NB4 (cell line): ENCODE measurements around the gene LILRB5.

Experiments
- DNase-seq: peaks from one replicate; pipeline ENCODE4 v3.0.0; 2010; ENCODE audit warnings: low read depth
- H3K4me3 ChIP-seq: one replicate; pipeline ENCODE4 v1.5.1; 2011; ENCODE audit warnings: mild to moderate bottlenecking, low read depth, low read length, moderate library complexity
- MYC ChIP-seq: IDR thresholded peaks from 2 replicates; pipeline ENCODE4 v1.6.1; 2011; ENCODE audit warnings: low read depth, low read length
- POLR2A ChIP-seq: IDR thresholded peaks from 2 replicates; pipeline ENCODE4 v1.6.1; 2011; ENCODE audit warnings: mild to moderate bottlenecking; ENCODE audit not compliant: insufficient read length; ENCODE audit errors: extremely low read depth
- TF ChIP-seq, protein P1 (sequence below): IDR thresholded peaks from one replicate; pipeline ENCODE4 v1.5.1; 2012; ENCODE audit warnings: low read depth, low read length
- TF ChIP-seq, protein P2 (sequence below): IDR thresholded peaks from 2 replicates; pipeline ENCODE4 v1.6.1; 2011; ENCODE audit warnings: low read depth, low read length

Gene LILRB5

DNA sequence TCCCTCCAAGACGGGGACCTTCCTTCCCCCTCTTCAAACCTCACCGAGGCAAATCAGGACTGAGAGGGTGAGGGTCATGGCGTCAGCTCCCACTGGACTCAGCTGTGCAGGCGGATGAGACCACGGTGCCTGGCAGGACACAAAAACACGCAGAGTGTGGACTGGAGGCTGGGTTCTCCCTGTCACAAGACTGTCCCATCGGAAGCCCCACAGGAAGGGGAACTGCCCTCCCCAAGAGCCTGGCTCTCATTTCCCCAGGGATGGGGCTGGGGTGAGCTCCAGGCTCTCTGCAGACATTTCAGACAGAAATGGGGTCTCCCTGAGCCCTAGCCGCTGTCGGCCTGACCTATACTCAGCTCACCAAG, at the start of gene LILRB5:
LILRB5 (minus strand) TSS at position 158 of the 365 bp plus-strand sequence; CDS start at position 78, 80 bp downstream.
- TF ChIP-seq, protein P1, sequence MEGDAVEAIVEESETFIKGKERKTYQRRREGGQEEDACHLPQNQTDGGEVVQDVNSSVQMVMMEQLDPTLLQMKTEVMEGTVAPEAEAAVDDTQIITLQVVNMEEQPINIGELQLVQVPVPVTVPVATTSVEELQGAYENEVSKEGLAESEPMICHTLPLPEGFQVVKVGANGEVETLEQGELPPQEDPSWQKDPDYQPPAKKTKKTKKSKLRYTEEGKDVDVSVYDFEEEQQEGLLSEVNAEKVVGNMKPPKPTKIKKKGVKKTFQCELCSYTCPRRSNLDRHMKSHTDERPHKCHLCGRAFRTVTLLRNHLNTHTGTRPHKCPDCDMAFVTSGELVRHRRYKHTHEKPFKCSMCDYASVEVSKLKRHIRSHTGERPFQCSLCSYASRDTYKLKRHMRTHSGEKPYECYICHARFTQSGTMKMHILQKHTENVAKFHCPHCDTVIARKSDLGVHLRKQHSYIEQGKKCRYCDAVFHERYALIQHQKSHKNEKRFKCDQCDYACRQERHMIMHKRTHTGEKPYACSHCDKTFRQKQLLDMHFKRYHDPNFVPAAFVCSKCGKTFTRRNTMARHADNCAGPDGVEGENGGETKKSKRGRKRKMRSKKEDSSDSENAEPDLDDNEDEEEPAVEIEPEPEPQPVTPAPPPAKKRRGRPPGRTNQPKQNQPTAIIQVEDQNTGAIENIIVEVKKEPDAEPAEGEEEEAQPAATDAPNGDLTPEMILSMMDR: no peak
- TF ChIP-seq MYC: no peak
- no peak for TF ChIP-seq POLR2A
- TF ChIP-seq, protein P2, sequence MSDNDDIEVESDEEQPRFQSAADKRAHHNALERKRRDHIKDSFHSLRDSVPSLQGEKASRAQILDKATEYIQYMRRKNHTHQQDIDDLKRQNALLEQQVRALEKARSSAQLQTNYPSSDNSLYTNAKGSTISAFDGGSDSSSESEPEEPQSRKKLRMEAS: no peak
- H3K4me3 ChIP-seq: no peak within 1 kb of the TSS
- DNase-seq: no peak

DNA sequence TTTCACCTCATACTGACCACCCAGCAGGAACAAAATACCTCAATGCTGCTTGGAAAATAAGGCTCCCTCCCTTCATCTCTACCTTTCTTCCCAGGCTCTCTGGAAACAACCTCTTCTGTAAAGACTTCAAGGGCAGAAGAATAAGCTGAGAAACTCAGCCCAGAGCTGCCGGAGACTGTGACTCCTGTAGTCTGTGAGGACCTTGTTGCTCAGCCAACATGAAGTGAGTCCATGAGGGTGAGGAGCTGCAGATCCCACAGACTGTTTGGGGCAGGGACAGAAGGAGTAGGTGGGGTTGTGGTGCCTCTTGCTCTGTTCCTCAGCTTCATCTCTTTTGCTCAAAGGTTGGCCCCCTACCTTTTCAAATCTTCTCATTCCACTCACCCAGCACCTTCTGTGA, 48.1 kb upstream of the LILRB5 start:
- no peak for DNase-seq
- no peak overlapping the region for H3K4me3 ChIP-seq
- TF ChIP-seq MYC (no peak), POLR2A (no peak)
- TF ChIP-seq, protein P2: no peak
- TF ChIP-seq, protein P1: no peak

DNA sequence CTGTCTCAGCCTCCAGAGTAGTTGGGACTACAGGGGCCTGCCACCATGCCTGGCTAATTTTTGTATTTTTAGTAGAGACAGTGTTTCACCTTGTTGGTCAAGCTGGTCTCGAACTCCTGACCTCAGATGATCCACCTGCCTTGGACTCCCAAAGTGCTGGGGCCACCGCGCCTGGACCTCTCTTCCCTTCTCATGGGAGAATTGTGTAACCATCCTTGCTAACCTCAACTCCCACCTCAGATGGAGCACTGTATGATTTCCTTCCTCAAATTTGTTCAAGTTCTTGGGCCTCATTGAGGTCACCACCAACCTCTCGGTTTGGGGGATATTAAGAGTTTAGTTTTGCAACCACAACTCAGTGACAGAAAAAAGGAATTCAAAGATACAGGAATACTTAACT, 45.2 kb upstream of the LILRB5 start:
- no peak overlapping the region for H3K4me3 ChIP-seq
- TF ChIP-seq, protein P1: no peak
- TF ChIP-seq, protein P2: no peak
- no peak for TF ChIP-seq POLR2A
- TF ChIP-seq MYC: no peak
- DNase-seq: peak; percentile 78

DNA sequence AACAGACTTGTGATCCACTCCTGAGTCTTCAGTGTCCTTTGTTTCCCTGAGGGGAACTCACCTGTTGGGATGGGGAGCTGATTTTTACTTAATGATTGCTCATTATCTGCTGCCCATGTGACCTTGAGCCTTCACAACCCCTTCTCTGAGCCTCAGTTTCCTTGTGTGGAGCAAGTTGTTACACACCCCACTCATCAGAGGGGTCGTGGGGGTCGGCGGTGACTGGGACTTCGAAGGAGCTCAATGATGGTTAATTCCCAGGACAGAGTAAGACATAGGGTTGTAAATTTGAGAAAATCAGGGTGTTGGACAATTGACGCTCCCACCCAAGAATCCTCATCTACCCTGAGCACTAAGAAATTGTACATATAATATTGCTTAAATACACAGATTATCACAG, 42.4 kb upstream of the LILRB5 start:
- TF ChIP-seq, protein P1: no peak
- TF ChIP-seq POLR2A (no peak), MYC (no peak)
- TF ChIP-seq, protein P2: no peak
- H3K4me3 ChIP-seq: no peak overlapping the region
- no peak for DNase-seq

DNA sequence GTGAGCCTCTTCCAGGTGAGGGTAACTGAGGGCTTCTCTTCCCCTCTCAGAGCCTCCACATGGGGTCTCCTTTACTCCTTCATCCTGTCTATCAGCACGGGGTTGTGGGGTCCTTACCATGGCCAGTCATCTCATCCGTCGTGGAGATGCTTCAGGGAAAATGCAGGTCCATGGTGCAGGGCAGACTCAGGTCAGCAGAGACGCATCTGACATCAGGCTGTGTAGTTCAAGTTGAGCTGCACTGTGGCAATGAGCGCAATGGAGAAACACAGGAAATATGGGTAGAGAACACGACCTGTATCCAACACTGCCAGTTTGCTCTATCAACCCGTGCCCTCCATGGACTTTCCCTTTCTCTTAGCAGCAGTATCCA, 42.0 kb upstream of the LILRB5 start:
- no peak overlapping the region for H3K4me3 ChIP-seq
- TF ChIP-seq, protein P2: no peak
- TF ChIP-seq, protein P1: no peak
- TF ChIP-seq POLR2A: no peak
- TF ChIP-seq MYC: no peak
- DNase-seq: no peak
